HepG2 (cell line): ENCODE measurements around the gene ITIH6. TPM values are rescaled to one million over a fixed set of nuclear protein-coding genes. Genes with fewer than 3 reads are reported as not detected.

Experiments
- CEBPB ChIP-seq: IDR thresholded peaks from 2 replicates; pipeline ENCODE4 v1.6.1; 2011; ENCODE audit warnings: low read depth, low read length, improper control_type of control experiment, borderline replicate concordance
- FOXA1 ChIP-seq, 2 experiments: fragments of 450-650 bp in 1 of 2; sonication (generic) in 1 of 2; formaldehyde crosslinking in 1 of 2; IDR thresholded peaks; 2 replicates each; pipeline versions ENCODE4 v1.4.0 to v1.6.1; 2016 to 2020; ENCODE audit warnings: missing genetic modification reagents in 1 of 2
- GLMP ChIP-seq: sonication (generic); formaldehyde crosslinking; IDR thresholded peaks from 2 replicates; pipeline ENCODE4 v1.9.0; 2021; ENCODE audit warnings: missing genetic modification reagents, mild to moderate bottlenecking, borderline replicate concordance
- HDAC1 ChIP-seq: sonication (generic); formaldehyde crosslinking; IDR thresholded peaks from 2 replicates; pipeline ENCODE4 v1.5.1; 2020; ENCODE audit warnings: mild to moderate bottlenecking, missing genetic modification reagents
- KDM2A ChIP-seq: sonication (generic); formaldehyde crosslinking; IDR thresholded peaks from 2 replicates; pipeline ENCODE4 v1.4.0; 2020; ENCODE audit warnings: low read depth, missing genetic modification reagents, borderline replicate concordance
- POGZ ChIP-seq: sonication (generic); formaldehyde crosslinking; IDR thresholded peaks from 2 replicates; pipeline ENCODE4 v1.4.0; 2020; ENCODE audit warnings: mild to moderate bottlenecking, missing genetic modification reagents
- ZBTB42 ChIP-seq: sonication (generic); formaldehyde crosslinking; IDR thresholded peaks from 2 replicates; pipeline ENCODE4 v1.5.0; 2020; ENCODE audit warnings: mild to moderate bottlenecking, missing genetic modification reagents
- ZNF431 ChIP-seq: sonication (generic); formaldehyde crosslinking; IDR thresholded peaks from 2 replicates; pipeline ENCODE4 v1.9.0; 2022; ENCODE audit warnings: missing genetic modification reagents, low read depth, mild to moderate bottlenecking, borderline replicate concordance
- ZNF570 ChIP-seq: sonication (generic); formaldehyde crosslinking; IDR thresholded peaks from 2 replicates; pipeline ENCODE4 v1.4.0; 2020; ENCODE audit warnings: mild to moderate bottlenecking, missing genetic modification reagents, borderline replicate concordance
- ZNF850 ChIP-seq: sonication (generic); formaldehyde crosslinking; conservative IDR thresholded peaks from 2 replicates; pipeline ENCODE4 v1.9.0; 2021; ENCODE audit warnings: mild to moderate bottlenecking, missing genetic modification reagents
- polyA plus RNA-seq, 8 experiments: library from polyadenylated mRNA; depleted of rRNA in 3 of 8; stranded (reverse) in 7 of 8; unstranded in 1 of 8; fragments of >200 nt; fragmentation: Illumina TruSeq in 4 of 8; extraction: Trizol in 4 of 8; gene quantifications; 2 replicates each; pipeline versions ENCODE4 v1.2.1 to v1.2.3, GENCODE V29; 2011 to 2016; ENCODE audit warnings: low read depth in 4 of 8, missing spikeins in 1 of 8, mixed read lengths in 1 of 8; ENCODE audit not compliant: insufficient read depth in 1 of 8
- total RNA-seq, 5 experiments: library from RNA; depleted of rRNA; stranded (reverse); fragments of >200 nt; fragmentation: Illumina TruSeq; extraction: Trizol; gene quantifications; 2 replicates each; pipeline ENCODE4 v1.2.3, GENCODE V29; 2016; ENCODE audit warnings: low read depth in 1 of 5
- TF ChIP-seq, protein P1 (sequence below): IDR thresholded peaks from 2 replicates; pipeline ENCODE4 v1.6.1; 2018; ENCODE audit warnings: missing genetic modification reagents, mild to moderate bottlenecking, missing compliant biosample characterization
- TF ChIP-seq, protein P2 (sequence below): sonication (generic); formaldehyde crosslinking; IDR thresholded peaks from 2 replicates; pipeline ENCODE4 v1.9.0; 2021; ENCODE audit warnings: missing genetic modification reagents, mild to moderate bottlenecking, borderline replicate concordance
- TF ChIP-seq, protein P3 (sequence below): sonication (generic); formaldehyde crosslinking; IDR thresholded peaks from 2 replicates; pipeline ENCODE4 v1.4.0; 2020; ENCODE audit warnings: missing genetic modification reagents, borderline replicate concordance
- TF ChIP-seq, protein P4 (sequence below): sonication (generic); formaldehyde crosslinking; IDR thresholded peaks from 2 replicates; pipeline ENCODE4 v1.4.0; 2020; ENCODE audit warnings: missing genetic modification reagents

The ITIH6 gene
- total and polyA plus RNA-seq, 2 of the 13 experiments (the other 11 are each of a cell fraction or from before 2014, with no cell fraction given): not detected

DNA sequence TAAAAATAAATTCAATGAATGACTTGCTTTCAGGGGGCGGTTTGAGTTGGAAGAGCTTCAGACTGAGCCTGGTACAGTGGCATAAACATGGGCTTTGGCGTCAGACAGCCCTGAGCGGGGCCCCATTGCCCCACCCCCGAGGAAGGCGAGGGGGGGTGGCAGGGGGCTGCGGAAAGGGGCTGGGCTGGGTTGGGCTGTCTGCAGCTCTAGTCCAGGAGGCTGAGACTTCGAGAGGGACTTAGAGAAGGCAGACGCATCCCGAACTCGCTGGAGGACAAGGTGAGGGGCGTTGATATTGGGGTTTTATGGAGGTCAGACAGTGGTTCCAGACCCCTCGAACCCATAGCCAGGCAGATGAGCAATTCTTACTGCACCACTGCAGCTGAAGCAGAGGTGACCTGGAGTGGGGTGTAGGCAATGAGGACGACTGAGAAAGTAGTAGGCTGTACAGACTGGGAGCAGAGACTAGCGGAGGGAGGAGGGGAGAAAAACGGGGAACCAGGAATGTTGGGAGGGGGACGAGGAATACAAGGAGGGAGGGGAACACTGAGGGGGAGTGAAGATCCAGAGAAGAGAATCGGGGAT lies 9.6 kb upstream of the ITIH6 start, which contains the start of gene MAGED2 (continued):
- TF ChIP-seq, protein P1, sequence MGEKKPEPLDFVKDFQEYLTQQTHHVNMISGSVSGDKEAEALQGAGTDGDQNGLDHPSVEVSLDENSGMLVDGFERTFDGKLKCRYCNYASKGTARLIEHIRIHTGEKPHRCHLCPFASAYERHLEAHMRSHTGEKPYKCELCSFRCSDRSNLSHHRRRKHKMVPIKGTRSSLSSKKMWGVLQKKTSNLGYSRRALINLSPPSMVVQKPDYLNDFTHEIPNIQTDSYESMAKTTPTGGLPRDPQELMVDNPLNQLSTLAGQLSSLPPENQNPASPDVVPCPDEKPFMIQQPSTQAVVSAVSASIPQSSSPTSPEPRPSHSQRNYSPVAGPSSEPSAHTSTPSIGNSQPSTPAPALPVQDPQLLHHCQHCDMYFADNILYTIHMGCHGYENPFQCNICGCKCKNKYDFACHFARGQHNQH: no peak
- no peak for TF ChIP-seq ZNF850 (CRISPR knock-in tag)
- TF ChIP-seq POGZ: no peak
- TF ChIP-seq, protein P2, sequence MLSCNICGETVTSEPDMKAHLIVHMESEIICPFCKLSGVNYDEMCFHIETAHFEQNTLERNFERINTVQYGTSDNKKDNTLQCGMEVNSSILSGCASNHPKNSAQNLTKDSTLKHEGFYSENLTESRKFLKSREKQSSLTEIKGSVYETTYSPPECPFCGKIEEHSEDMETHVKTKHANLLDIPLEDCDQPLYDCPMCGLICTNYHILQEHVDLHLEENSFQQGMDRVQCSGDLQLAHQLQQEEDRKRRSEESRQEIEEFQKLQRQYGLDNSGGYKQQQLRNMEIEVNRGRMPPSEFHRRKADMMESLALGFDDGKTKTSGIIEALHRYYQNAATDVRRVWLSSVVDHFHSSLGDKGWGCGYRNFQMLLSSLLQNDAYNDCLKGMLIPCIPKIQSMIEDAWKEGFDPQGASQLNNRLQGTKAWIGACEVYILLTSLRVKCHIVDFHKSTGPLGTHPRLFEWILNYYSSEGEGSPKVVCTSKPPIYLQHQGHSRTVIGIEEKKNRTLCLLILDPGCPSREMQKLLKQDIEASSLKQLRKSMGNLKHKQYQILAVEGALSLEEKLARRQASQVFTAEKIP (CRISPR knock-in tag): no peak
- TF ChIP-seq, protein P3, sequence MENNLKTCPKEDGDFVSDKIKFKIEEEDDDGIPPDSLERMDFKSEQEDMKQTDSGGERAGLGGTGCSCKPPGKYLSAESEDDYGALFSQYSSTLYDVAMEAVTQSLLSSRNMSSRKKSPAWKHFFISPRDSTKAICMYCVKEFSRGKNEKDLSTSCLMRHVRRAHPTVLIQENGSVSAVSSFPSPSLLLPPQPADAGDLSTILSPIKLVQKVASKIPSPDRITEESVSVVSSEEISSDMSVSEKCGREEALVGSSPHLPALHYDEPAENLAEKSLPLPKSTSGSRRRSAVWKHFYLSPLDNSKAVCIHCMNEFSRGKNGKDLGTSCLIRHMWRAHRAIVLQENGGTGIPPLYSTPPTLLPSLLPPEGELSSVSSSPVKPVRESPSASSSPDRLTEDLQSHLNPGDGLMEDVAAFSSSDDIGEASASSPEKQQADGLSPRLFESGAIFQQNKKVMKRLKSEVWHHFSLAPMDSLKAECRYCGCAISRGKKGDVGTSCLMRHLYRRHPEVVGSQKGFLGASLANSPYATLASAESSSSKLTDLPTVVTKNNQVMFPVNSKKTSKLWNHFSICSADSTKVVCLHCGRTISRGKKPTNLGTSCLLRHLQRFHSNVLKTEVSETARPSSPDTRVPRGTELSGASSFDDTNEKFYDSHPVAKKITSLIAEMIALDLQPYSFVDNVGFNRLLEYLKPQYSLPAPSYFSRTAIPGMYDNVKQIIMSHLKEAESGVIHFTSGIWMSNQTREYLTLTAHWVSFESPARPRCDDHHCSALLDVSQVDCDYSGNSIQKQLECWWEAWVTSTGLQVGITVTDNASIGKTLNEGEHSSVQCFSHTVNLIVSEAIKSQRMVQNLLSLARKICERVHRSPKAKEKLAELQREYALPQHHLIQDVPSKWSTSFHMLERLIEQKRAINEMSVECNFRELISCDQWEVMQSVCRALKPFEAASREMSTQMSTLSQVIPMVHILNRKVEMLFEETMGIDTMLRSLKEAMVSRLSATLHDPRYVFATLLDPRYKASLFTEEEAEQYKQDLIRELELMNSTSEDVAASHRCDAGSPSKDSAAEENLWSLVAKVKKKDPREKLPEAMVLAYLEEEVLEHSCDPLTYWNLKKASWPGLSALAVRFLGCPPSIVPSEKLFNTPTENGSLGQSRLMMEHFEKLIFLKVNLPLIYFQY (CRISPR knock-in tag): no peak
- TF ChIP-seq, protein P4, sequence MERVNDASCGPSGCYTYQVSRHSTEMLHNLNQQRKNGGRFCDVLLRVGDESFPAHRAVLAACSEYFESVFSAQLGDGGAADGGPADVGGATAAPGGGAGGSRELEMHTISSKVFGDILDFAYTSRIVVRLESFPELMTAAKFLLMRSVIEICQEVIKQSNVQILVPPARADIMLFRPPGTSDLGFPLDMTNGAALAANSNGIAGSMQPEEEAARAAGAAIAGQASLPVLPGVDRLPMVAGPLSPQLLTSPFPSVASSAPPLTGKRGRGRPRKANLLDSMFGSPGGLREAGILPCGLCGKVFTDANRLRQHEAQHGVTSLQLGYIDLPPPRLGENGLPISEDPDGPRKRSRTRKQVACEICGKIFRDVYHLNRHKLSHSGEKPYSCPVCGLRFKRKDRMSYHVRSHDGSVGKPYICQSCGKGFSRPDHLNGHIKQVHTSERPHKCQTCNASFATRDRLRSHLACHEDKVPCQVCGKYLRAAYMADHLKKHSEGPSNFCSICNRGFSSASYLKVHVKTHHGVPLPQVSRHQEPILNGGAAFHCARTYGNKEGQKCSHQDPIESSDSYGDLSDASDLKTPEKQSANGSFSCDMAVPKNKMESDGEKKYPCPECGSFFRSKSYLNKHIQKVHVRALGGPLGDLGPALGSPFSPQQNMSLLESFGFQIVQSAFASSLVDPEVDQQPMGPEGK (CRISPR knock-in tag): peak; percentile 90
- no peak for TF ChIP-seq ZNF570 (CRISPR knock-in tag)
- no peak for TF ChIP-seq ZBTB42 (CRISPR knock-in tag)
- TF ChIP-seq CEBPB: no peak
- no peak for TF ChIP-seq ZNF431 (CRISPR knock-in tag)
- no peak for TF ChIP-seq FOXA1 (IDR thresholded peaks at IDR 0.05)
- TF ChIP-seq FOXA1 (CRISPR knock-in tag; IDR thresholded peaks at IDR 0.05): no peak
- TF ChIP-seq HDAC1: peak; percentile 45; the same call in 1 of the 2 replicates
- no peak for TF ChIP-seq GLMP (CRISPR knock-in tag)
- 0 out of 2 replicates have a peak, but pooled peaks have one; percentile 23 for TF ChIP-seq KDM2A (CRISPR knock-in tag)
